Epidermal melanocyte (primary cell): Measurements from ENCODE around the gene ZNF761.
"Not testable (repeated sequence)": the region's sequence is repeated elsewhere in the genome, so short reads cannot be mapped to it uniquely, and the experiment has no call there.

Experiments used
- DNase-seq: peaks from one replicate; pipeline ENCODE4 v3.0.0; 2011; ENCODE audit warnings: low spot score; ENCODE audit not compliant: insufficient read length

Gene ZNF761

DNA sequence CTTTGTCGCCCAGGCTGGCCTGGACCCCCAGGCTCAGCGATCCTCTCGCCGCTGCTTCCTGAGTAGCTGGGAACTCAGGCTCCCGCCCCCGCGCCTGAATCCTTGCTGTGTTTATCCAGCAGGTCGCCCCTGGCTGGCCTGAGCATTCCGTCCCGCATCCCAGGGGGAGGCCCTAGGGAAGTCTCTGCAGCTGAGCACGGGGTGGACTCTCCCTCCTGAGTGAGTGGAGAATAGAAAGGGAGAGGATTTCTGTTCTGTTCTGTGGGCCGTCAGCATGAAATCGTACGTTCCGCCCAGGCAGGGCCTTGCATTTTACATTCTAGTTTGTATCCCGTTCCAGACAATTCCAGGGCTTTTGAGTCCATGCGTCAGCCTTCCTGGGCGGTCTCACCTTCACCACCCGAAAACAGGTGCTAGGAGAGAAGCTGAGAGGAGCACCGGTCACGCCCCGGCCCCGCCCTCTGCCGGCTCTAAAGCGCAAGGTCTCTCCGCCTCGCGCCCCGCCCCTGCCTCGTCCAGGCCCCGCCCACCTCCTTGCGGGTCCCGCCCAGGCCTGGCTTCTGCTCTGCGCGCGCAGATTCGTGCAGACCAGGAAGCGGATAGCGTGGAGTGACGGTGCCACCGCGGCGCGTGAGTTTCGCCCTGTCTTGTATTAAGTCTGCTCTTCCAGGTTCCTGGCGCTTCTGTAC is at the start of gene ZNF761:
Gene ZNF761, plus strand, starts transcription at position 586 of the 689 bp plus-strand sequence. CDS start 15,285 bp downstream, outside the sequence.
- DNase-seq = peak; percentile 40

DNA sequence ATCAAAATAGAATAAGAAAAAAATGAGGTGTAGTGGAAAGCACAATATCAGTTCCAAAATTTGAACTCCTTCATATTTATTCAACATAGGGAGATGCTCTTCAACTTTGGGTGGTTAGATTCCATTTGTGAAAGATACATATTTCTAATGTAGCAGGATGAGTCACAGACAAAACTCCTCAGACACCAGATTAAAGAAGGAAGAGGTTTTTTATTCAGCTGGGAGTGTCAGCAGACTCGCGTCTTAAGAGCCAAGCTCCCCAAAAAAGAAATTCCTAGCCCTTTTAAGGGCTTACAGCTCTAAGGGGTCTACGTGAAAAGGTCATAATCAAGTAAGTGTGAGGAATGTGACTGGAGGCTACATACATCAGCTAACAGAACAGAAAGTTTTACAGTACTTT is 43.6 kb upstream of the ZNF761 start:
- no peak for DNase-seq

- DNase-seq = no peak
These were observed 42.9 kb upstream of the ZNF761 start for GRCh38 chr19:53388904-53389303.

GRCh38 chr19:53389571-53389970 is 42.2 kb upstream of the ZNF761 start:
- no peak for DNase-seq

GRCh38 chr19:53389978-53390377 is 41.8 kb upstream of the ZNF761 start:
- no peak for DNase-seq

DNA sequence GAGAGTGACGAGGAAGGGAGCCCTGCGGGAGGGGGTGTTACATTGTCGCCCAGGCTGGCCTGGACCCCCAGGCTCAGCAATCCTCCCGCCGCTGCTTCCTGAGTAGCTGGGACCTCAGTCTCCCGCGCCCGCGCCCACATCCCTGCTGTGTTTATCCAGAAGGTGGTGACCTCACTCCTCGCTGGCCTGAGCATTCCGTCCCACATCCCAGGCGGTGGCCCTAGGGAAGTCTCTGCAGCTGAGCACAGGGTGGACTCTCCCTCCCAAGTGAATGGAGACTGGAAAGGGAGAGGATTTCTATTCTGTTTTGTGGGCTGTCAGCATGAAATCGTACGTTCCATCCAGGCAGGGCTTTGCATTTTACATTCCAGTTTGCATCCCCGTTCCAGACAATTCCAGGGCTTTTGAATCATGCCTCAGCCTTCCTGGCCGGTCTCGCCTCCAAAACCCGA is 37.2 kb upstream of the ZNF761 start:
- DNase-seq = no peak

- peak; percentile 79 for DNase-seq
These were observed 36.6 kb upstream of the ZNF761 start, which contains the start of gene ZNF765 for GRCh38 chr19:53394974-53395839. Gene ZNF765, plus strand, starts transcription at chr19:53395149. Its CDS starts 2,867 bp downstream, at chr19:53398016.

DNA sequence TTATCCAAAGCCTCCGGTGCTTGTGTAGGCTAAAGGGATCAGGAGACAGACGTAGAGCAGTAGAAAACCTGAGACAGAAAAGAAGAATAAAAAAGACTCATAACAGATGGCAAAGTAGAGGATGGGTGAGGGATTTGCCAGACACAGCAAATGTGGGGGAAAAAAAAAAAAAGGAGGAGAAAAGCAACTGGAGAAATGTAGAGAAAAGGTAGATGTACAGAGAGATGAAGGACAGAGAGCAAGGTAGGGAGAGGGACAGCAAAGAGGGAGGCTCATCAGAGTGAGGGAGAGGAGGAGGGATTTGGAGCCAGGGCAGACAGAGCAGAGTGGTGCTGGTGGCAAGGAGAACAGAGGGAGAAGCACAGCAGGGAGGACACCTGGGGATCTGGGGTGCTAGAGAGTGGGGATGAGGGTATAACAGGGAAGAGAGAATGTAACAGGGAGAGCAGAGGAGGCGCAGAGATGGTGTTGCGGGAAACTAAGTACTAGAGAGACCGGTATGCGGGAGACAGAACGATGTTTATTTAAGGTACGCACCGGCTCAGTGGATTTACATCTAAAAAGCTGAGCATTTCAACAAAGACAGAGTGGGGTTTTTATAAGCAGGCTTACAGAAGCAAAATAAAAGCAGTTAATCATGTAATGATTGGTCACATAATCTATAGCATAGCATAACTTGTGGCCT is 35.8 kb upstream of the ZNF761 start:
- not testable (repeated sequence) for DNase-seq

DNA sequence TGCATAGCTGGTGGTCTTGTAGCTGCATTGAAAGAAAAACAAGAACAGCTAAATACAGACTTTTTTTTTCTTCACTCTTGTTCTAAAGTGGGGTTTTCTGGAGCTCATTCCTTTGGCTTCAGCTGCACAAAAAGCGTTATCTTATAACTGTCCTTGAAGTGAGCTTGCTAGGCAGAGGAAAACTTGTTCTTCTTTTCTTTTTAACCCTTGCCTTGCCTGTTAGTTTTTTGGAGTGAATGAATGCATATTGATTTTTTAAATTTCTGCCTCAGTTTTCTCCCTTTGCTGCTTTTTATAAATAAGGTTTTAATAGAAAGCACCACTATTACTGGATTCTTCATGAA is 35.3 kb upstream of the ZNF761 start:
- no peak for DNase-seq

GRCh38 chr19:53397918-53398317 is 33.9 kb upstream of the ZNF761 start:
- DNase-seq = not testable (repeated sequence)

GRCh38 chr19:53409505-53410204 is 22.1 kb upstream of the ZNF761 start:
- no peak for DNase-seq

GRCh38 chr19:53420520-53421315 is 11.1 kb upstream of the ZNF761 start:
- not testable (repeated sequence) for DNase-seq

GRCh38 chr19:53422551-53422950 is 9.2 kb upstream of the ZNF761 start:
- DNase-seq = no peak

DNA sequence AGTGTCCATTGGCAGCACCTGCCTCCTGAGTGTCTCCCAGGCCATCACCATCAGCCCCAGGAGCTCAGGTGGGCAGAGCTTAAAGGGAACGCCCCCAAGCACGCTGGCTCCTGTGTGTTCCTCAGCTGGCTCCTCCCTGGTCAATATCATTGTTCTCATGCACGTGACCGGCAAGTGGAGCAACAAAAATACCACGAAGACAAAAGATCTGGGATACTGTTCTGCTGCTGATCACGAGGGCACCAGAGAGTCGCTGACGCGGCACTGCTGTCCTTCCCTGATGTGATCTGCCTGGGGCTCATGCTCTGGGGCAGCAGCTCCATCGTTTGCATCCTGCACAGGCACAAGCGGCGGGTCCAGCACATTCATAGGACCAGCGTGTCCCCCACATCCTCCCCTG is 8.7 kb upstream of the ZNF761 start:
- DNase-seq = not testable (repeated sequence)

DNA sequence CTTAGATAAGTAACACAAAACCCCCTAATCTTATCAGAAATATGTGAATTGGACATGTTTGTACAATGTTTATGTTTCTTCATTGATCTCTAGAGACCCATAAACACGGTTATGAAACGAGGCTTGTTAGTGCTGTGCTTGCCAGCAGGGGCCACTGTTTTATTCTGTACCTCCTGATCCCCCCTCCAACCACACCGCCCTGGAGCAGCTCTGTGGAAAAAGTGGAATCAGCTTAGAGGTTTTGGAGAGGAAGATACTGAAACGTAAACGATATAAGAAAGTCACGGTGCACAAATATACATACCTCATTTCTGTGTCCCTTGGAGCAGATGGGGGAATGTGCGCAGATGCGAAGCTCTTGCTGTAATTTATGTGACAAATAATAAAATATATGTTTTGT is 8.1 kb upstream of the ZNF761 start:
- DNase-seq = not testable (repeated sequence)

DNA sequence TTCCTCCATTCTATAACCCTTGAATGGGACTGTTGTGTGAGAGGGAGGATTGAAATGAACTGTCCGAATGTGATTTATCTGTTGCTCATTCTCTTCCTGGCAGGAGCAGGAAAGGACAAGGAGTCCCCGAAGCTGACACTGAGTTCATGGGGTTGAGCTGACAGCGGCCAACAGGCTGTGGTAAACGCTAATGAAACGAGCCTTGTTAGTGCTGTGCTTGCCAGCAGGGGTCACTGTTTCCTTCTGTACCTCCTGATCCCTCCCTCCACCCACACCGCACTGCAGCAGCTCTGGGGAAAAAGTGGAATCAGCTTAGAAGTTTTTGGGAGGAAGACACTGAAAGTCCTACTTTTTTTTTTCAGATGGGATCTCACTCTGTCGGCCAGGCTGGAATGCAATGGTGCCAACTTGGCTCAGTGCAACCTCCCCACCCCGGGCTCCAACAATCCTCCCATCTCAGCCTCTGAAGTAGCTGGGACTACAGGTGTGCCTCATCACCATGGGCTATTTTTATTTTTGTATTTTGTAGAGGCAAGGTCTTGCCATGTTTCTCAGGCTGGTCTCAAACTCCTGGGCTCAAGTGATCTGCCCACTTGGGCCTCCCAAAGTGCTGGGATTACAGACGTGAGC is 6.7 kb upstream of the ZNF761 start:
- no peak for DNase-seq

DNA sequence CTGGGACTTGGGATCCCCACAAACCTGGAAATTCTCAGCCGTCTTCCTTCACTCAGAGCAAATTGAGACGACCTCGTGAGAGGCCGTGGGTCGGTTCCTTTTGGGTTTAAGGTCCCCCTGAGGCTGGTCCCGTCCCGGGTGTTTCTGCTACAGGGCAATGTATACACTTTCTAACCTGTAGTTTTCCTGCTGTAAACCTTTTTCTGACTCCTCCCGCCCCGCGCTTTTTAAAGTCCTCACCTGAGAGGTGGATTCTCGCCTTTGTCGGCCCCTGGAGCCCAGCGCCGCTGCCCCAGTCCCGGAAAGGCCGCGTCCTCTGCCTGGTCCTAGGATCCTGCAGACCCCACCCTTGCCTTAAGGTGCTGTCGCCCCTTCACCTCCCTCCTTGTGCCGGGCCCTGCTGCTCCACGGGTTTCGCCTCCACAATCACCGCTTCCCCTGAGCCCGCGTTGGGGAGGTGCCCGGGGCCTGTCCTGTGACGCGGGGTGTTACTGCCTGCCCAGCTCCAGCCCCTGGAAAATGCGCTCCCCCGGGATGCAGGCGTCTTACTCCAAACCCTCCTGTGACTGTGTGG is 391 bp downstream of the ZNF761 start:
- no peak for DNase-seq

DNA sequence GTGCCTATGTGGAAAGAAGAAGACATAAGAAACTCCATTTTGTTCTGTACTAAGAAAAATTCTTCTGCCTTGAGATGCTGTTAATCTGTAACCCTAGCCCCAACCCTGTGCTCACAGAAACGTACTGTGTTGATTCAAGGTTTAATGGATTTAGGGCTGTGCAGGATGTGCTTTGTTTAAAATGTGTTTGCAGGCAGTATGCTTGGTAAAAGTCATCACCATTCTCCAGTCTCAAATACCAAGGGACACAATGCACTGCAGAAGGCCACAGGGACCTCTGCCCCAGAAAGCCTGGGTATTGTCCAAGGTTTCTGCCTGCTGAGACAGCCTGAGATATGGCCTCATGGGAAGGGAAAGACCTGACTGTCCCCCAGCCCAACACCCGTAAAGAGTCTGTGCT is 12.0 kb downstream of the ZNF761 start:
- not testable (repeated sequence) for DNase-seq

DNA sequence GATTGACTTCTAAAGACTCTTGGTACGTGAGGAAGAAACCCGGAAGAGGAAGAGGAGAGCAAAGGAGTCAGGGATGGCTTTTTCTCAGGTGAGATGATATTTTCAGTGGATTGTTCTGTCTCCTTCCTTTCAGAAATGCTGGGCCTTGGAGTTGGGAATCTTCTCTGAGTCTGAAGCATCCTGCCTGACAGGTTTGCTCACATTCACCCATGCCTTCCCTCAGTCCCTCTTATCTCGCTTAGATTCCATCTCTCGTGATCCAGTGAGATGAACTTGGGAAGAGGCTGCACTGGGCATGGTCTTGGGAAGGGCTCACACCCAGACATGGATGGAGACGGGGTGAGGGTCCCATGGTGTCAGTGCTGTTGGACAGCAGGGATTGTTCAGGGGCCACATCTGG is 15.4 kb downstream of the ZNF761 start:
- not testable (repeated sequence) for DNase-seq

- no peak for DNase-seq
These were observed 24.0 kb downstream of the ZNF761 start for GRCh38 chr19:53455828-53456227.
